CMK (cell line): ENCODE data around the gene MID1IP1.

ENCODE experiments used
- DNase-seq: peaks from one replicate; pipeline ENCODE4 v3.0.0-alpha.2; 2010; ENCODE audit warnings: low read depth

The MID1IP1 gene

GRCh38 chrX:38800981-38801845, at the start of gene MID1IP1:
MID1IP1 (plus strand) TSS chrX:38801459; CDS start chrX:38804947, 3,488 bp downstream.
- DNase-seq: peak; percentile 73

- DNase-seq: no peak
These were observed 47.0 kb upstream of the MID1IP1 start for GRCh38 chrX:38754102-38754790.

- no peak for DNase-seq
These were observed 46.2 kb upstream of the MID1IP1 start for GRCh38 chrX:38754818-38755718.

- DNase-seq: no peak
These were observed 40.4 kb upstream of the MID1IP1 start for GRCh38 chrX:38760883-38761282.

- DNase-seq: no peak
These were observed 33.2 kb upstream of the MID1IP1 start for GRCh38 chrX:38768079-38768478.

- DNase-seq: no peak
These were observed 31.1 kb upstream of the MID1IP1 start for GRCh38 chrX:38770152-38770551.

- DNase-seq: no peak
These were observed 27.0 kb upstream of the MID1IP1 start for GRCh38 chrX:38774249-38774648.

- DNase-seq: no peak
These were observed 4.3 kb upstream of the MID1IP1 start for GRCh38 chrX:38796946-38797345.

GRCh38 chrX:38798956-38799355, 2.3 kb upstream of the MID1IP1 start:
- no peak for DNase-seq

- no peak for DNase-seq
These were observed 1.2 kb upstream of the MID1IP1 start for GRCh38 chrX:38799995-38800580.

GRCh38 chrX:38803243-38803587, 2.0 kb downstream of the MID1IP1 start:
- DNase-seq: no peak

GRCh38 chrX:38803588-38804431, 2.6 kb downstream of the MID1IP1 start:
- peak; percentile 83 for DNase-seq

- no peak for DNase-seq
These were observed 3.1 kb downstream of the MID1IP1 start for GRCh38 chrX:38804432-38804681.

- no peak for DNase-seq
These were observed 3.6 kb downstream of the MID1IP1 start for GRCh38 chrX:38804682-38805431.

GRCh38 chrX:38805432-38806389, 4.5 kb downstream of the MID1IP1 start:
- DNase-seq: no peak

GRCh38 chrX:38806875-38807621, 5.8 kb downstream of the MID1IP1 start:
- no peak for DNase-seq

GRCh38 chrX:38807873-38808272, 6.6 kb downstream of the MID1IP1 start:
- DNase-seq: no peak

GRCh38 chrX:38811515-38812243, 10.4 kb downstream of the MID1IP1 start:
- DNase-seq: no peak
